ENCODE measurements around the gene CDKN2B. TPM values are rescaled to one million over a fixed set of nuclear protein-coding genes. Genes with fewer than 3 reads are reported as not detected.

The CDKN2B gene
- total and polyA plus RNA-seq, 2 donors (not counting 3 experiments of a cell fraction or from before 2014, with no cell fraction given), result 1.6 to 2.1 TPM

DNA sequence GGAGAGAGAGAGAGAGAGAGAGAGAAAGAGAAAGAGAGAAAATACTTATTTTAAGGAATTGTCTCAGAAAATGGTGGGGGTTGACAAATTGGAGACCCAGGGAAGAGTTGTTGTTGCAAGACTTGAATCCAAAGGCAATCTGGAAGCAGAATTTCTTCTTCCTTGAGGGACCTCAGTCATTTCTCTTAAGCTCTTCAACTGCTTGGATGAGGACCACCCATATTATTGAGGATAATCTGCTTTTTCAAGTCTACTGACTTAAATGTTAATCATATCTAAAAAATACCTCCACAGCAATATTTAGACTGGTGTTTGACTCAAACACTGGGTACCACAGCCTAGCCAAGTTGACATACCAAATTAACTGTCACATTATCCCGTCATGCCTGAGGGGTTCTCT is 11.6 kb downstream of the CDKN2B start:
- no peaks in the 10 kb centered on the region for H3K9me1 ChIP-seq (replicated peaks; ENCODE audit: control insufficient read depth, extremely low read depth, insufficient read depth, low read length)
- no peaks in the 10 kb centered on the region for H3K9me3 ChIP-seq (replicated peaks; ENCODE audit: control insufficient read depth, insufficient read depth, low read length)
- dilution Hi-C loops (cut with MboI; ENCODE audit: extremely low pct_ligation_motif_present, low sequenced_read_pairs) (no loop called here), intact Hi-C loops (cut with micrococcal nuclease) (no loop called here)
- H3K36me3 ChIP-seq (ENCODE audit: control insufficient read depth in 2 of 2, extremely low read depth in 1 of 2, insufficient read depth in 2 of 2, low read length in 2 of 2), result no peaks in the 10 kb centered on the region
- FAIRE-seq (no peak), DNase-seq (ENCODE audit: low read depth, low spot score) (no peak)
- H3K79me2 ChIP-seq (ENCODE audit: control insufficient read depth, insufficient read depth, low read length), result no peaks in the 10 kb centered on the region
- H3K27me3 ChIP-seq (ENCODE audit: control insufficient read depth in 2 of 2, insufficient read depth in 2 of 2, low read length in 2 of 2), result peaks cover 2 to 13% of the 10 kb centered on the region in 2 experiments
- no peak overlapping the region for H3K27ac ChIP-seq (ENCODE audit: insufficient read depth, low read depth, low read length)
- H4K20me1 ChIP-seq (replicated peaks; ENCODE audit: control insufficient read depth, extremely low read depth, insufficient read depth, low read length), result no peaks in the 10 kb centered on the region
- no TSS peak for BruUV-seq (replicated peaks)
- H3K4me3 ChIP-seq (replicated peaks in 1 of 3; ENCODE audit: insufficient read depth in 1 of 3, low read depth in 1 of 3, low read length in 3 of 3), result no peak overlapping the region
- ChIA-PET POLR2A (interaction anchor here (0.5 kb wide), 1 partner anchor 50 kb away, joined by 3 read pairs; no protein-coding TSS in a partner anchor), CTCF (interaction anchor here (0.7 to 4.7 kb wide), 5 partner anchors 10 to 246 kb away, joined by 3 to 68 read pairs (median 3); partner anchors contain the start of gene CDKN2B)
- no peak for TF ChIP-seq MYC (IDR thresholded peaks at IDR 0.05; ENCODE audit: low read depth, low read length)
- TF ChIP-seq POLR2AphosphoS5 (IDR thresholded peaks at IDR 0.05; ENCODE audit: insufficient read depth, low read depth, low read length), result no peak
- TF ChIP-seq, protein P1, sequence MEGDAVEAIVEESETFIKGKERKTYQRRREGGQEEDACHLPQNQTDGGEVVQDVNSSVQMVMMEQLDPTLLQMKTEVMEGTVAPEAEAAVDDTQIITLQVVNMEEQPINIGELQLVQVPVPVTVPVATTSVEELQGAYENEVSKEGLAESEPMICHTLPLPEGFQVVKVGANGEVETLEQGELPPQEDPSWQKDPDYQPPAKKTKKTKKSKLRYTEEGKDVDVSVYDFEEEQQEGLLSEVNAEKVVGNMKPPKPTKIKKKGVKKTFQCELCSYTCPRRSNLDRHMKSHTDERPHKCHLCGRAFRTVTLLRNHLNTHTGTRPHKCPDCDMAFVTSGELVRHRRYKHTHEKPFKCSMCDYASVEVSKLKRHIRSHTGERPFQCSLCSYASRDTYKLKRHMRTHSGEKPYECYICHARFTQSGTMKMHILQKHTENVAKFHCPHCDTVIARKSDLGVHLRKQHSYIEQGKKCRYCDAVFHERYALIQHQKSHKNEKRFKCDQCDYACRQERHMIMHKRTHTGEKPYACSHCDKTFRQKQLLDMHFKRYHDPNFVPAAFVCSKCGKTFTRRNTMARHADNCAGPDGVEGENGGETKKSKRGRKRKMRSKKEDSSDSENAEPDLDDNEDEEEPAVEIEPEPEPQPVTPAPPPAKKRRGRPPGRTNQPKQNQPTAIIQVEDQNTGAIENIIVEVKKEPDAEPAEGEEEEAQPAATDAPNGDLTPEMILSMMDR (IDR thresholded peaks at IDR 0.05; ENCODE audit: extremely low read depth in 1 of 2, insufficient read depth in 1 of 2, low read depth in 1 of 2, low read length in 2 of 2), result no peak
- TF ChIP-seq EZH2 (IDR thresholded peaks at IDR 0.05; ENCODE audit: borderline replicate concordance, low read depth, low read length, severe bottlenecking), result no peak
- TF ChIP-seq JUN (IDR thresholded peaks at IDR 0.05; ENCODE audit: borderline replicate concordance, insufficient read depth, insufficient read length, low read depth), result no peak
- no peak for TF ChIP-seq FOS (IDR thresholded peaks at IDR 0.05; ENCODE audit: borderline replicate concordance, insufficient read depth, low read length)
- TF ChIP-seq, protein P2, sequence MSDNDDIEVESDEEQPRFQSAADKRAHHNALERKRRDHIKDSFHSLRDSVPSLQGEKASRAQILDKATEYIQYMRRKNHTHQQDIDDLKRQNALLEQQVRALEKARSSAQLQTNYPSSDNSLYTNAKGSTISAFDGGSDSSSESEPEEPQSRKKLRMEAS (IDR thresholded peaks at IDR 0.05; ENCODE audit: insufficient read depth, insufficient read length), result no peak
- no peak overlapping the region for H3K4me2 ChIP-seq (ENCODE audit: insufficient read depth, low read length)
- peaks cover 7% of the 10 kb centered on the region for H3K4me1 ChIP-seq (ENCODE audit: control insufficient read depth, extremely low read depth, insufficient read depth, low read length)
- H3K9ac ChIP-seq (replicated peaks; ENCODE audit: extremely low read depth, insufficient read depth, low read length), result no peak overlapping the region
- no peak overlapping the region for H2AFZ ChIP-seq (ENCODE audit: low read depth, low read length)

Data from endothelial cell of umbilical vein (primary cell).